IgD-negative memory B cell (primary cell): ENCODE results near the gene SLC1A5. TPM values are rescaled to one million over a fixed set of nuclear protein-coding genes. Genes with fewer than 3 reads are reported as not detected.
"Not testable (repeated sequence)": the region's sequence is repeated elsewhere in the genome, so short reads cannot be mapped to it uniquely, and the experiment has no call there.

Experiments used
- H3K27ac Mint-ChIP-seq, 3 donors: one replicate each; pipeline ENCODE4 v1.8.0; 2020 to 2022; ENCODE audit warnings: mild to moderate bottlenecking in 3 of 3, mixed read lengths in 3 of 3, moderate library complexity in 1 of 3
- H3K27me3 Mint-ChIP-seq: one replicate; pipeline ENCODE4 v1.8.0; 2021; ENCODE audit warnings: mixed read lengths
- H3K36me3 Mint-ChIP-seq: one replicate; pipeline ENCODE4 v1.8.0; 2020; ENCODE audit warnings: mild to moderate bottlenecking, mixed read lengths
- H3K4me1 Mint-ChIP-seq, 3 donors: one replicate each; pipeline ENCODE4 v1.8.0; 2020 to 2022; ENCODE audit warnings: mixed read lengths in 3 of 3, mild to moderate bottlenecking in 1 of 3
- H3K4me3 Mint-ChIP-seq, 4 donors: one replicate each; pipeline ENCODE4 v1.8.0; 2020 to 2022; ENCODE audit warnings: mild to moderate bottlenecking in 4 of 4, mixed read lengths in 4 of 4, moderate library complexity in 3 of 4
- H3K9me3 Mint-ChIP-seq, 3 donors: one replicate each; pipeline ENCODE4 v1.8.0; 2020 to 2021; ENCODE audit warnings: mixed read lengths in 3 of 3, mild to moderate bottlenecking in 1 of 3
- polyA plus RNA-seq: library from polyadenylated mRNA; unstranded; fragments of 300-500 nt; fragmentation: Illumina TruSeq; gene quantifications from one replicate; pipeline ENCODE4 v1.2.3, GENCODE V29; 2021

Gene SLC1A5
- polyA plus RNA-seq, 1 donor from 2014 or later = 38.2 TPM

GRCh38 chr19:46813839-46814358 lies 25.5 kb upstream of the SLC1A5 start:
- H3K4me3 Mint-ChIP-seq = no peak overlapping the region
- H3K27me3 Mint-ChIP-seq = peaks cover 2% of the 10 kb centered on the region
- H3K36me3 Mint-ChIP-seq = no peaks in the 10 kb centered on the region
- H3K9me3 Mint-ChIP-seq = no peaks in the 10 kb centered on the region
- H3K4me1 Mint-ChIP-seq = peaks cover 0 to 8% (median 7%) of the 10 kb centered on the region in 3 donors
- H3K27ac Mint-ChIP-seq = no peak overlapping the region

- Mint-ChIP-seq H3K27ac (no peak overlapping the region), H3K27me3 (peaks cover 2% of the 10 kb centered on the region), H3K4me3 (peak overlapping the region in 1 of 4 donors; percentile 47)
Observed at GRCh38 chr19:46812977-46813838, 24.8 kb upstream of the SLC1A5 start.

DNA sequence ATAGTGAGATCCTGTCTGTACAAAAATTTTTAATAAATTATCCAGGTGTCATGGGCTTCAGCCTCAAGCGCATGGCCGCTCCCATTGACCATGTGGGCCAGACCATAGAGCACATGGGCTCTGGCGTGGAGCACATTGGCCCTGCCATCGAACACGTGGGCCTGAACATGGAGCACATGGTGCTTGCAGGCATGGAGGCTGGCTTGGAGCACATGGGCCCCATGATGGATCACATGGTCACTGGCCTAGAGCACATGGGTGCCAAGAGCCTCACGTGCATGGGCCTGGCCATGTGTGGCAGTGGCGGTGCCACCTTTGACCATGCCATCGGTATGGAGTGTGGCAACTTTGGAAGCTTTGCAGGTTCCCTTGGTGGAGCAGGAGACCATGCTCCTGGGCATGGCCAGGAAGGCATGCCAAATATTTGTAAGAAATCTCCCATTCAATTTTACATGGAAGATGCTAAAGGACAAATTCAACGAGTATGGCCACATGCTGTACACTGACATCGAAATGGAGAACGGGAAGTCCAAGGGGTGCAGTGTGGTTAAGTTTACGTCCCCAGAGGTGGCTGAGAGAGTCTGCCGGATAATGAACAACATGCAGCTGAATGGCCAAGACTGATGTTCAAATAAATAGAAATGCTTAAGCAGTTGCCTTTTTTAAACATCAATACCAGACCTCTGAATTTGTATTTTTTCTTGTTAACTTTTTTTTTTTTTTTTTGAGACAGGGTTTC lies 21.3 kb upstream of the SLC1A5 start:
- peaks cover 0 to 7% (median 4%) of the 10 kb centered on the region in 3 donors for H3K4me1 Mint-ChIP-seq
- no peaks in the 10 kb centered on the region for H3K36me3 Mint-ChIP-seq
- H3K9me3 Mint-ChIP-seq = no peaks in the 10 kb centered on the region
- H3K27me3 Mint-ChIP-seq = no peaks in the 10 kb centered on the region
- peak overlapping the region; percentile 25 to 83 (median 47) for H3K4me3 Mint-ChIP-seq
- peak overlapping the region in 1 of 3 donors; percentile 58 for H3K27ac Mint-ChIP-seq

More at GRCh38 chr19:46812977-46813838, 24.8 kb upstream of the SLC1A5 start:
- Mint-ChIP-seq H3K4me1 (peaks cover 0 to 8% (median 7%) of the 10 kb centered on the region in 3 donors), H3K36me3 (no peaks in the 10 kb centered on the region), H3K9me3 (no peaks in the 10 kb centered on the region)

GRCh38 chr19:46806656-46807055 lies 18.3 kb upstream of the SLC1A5 start:
- Mint-ChIP-seq H3K27me3 (no peaks in the 10 kb centered on the region), H3K4me1 (peaks cover 0 to 7% (median 4%) of the 10 kb centered on the region in 3 donors), H3K36me3 (no peaks in the 10 kb centered on the region), H3K9me3 (no peaks in the 10 kb centered on the region), H3K27ac (no peak overlapping the region), H3K4me3 (no peak overlapping the region)

DNA sequence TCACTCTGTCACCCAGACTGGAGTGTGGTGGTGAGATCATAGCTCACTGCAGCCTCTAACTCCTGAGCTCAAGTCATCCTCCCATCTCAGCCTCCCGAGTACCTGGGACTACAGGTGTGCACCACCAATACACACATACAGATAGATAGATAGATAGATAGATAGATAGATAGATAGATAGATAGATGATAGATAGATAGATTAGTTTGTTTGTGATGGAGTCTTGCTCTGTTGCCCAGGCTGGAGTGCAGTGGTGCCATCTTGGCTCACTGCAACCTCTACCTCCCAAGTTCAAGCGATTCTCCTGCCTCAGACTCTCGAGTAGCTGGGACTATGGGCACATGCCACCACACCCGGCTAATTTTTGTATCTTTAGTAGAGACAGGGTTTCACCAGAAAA lies 16.0 kb upstream of the SLC1A5 start:
- not testable (repeated sequence) for H3K36me3 Mint-ChIP-seq

GRCh38 chr19:46803555-46803954 lies 15.2 kb upstream of the SLC1A5 start:
- peak overlapping the region in 1 of 3 donors; percentile 80 for H3K27ac Mint-ChIP-seq
- no peaks in the 10 kb centered on the region for H3K36me3 Mint-ChIP-seq
- no peaks in the 10 kb centered on the region for H3K4me1 Mint-ChIP-seq
- no peaks in the 10 kb centered on the region for H3K27me3 Mint-ChIP-seq
- H3K4me3 Mint-ChIP-seq = no peak overlapping the region
- no peaks in the 10 kb centered on the region for H3K9me3 Mint-ChIP-seq

More for the DNA sequence above, 16.0 kb upstream of the SLC1A5 start:
- not testable (repeated sequence) for H3K27me3 Mint-ChIP-seq, H3K27ac Mint-ChIP-seq, H3K4me1 Mint-ChIP-seq, H3K4me3 Mint-ChIP-seq, H3K9me3 Mint-ChIP-seq

DNA sequence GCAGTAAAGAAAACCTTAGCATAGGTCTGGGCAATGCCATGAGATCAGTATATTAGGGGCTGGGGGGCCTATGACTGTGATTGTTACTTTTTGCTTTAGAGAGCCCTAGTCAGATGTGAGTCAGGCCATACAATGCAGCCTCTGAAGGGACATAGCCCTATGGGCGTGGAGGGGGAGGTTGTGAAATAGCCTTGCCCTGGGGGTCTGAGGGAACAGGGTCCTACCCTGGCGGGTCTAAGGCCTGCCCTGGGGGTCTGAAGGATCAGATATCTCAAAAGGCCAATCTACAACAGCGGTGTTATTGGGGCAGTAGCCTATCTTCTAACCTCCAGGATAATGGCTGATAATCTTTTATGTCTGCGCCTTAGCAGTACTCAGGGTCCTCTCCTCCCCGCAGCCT lies 13.8 kb upstream of the SLC1A5 start:
- Mint-ChIP-seq H3K4me1 (no peaks in the 10 kb centered on the region), H3K36me3 (no peaks in the 10 kb centered on the region), H3K27ac (no peak overlapping the region), H3K4me3 (no peak overlapping the region), H3K27me3 (no peaks in the 10 kb centered on the region), H3K9me3 (no peaks in the 10 kb centered on the region)

GRCh38 chr19:46798713-46799112 lies 10.3 kb upstream of the SLC1A5 start:
- Mint-ChIP-seq H3K36me3 (no peaks in the 10 kb centered on the region), H3K4me1 (peaks cover 0 to 1% (median under 1%) of the 10 kb centered on the region in 3 donors), H3K4me3 (no peak overlapping the region), H3K9me3 (no peaks in the 10 kb centered on the region), H3K27ac (no peak overlapping the region), H3K27me3 (no peaks in the 10 kb centered on the region)

DNA sequence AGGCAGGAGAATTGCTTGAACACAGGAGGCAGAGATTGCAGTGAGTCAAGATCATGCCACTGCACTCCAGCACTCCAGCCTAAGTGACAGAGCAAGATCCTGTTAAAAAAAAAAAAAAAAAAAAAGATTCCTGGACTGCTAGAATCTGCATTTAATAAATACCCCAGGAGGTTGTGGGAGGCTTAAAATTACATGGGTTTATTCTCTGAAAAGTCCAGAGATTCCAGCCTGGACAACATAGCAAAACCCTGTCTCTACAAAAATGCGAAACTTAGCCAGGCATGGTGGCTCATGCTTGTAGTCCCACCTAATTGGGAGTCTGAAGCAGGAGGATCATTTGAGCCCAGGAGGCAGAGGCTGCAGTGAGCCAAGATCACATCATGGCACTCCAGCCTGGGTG lies 9.5 kb upstream of the SLC1A5 start:
- Mint-ChIP-seq H3K36me3 (no peaks in the 10 kb centered on the region), H3K4me3 (no peak overlapping the region), H3K27me3 (no peaks in the 10 kb centered on the region), H3K27ac (no peak overlapping the region), H3K4me1 (peaks cover 0 to 3% (median 1%) of the 10 kb centered on the region in 3 donors), H3K9me3 (no peaks in the 10 kb centered on the region)

DNA sequence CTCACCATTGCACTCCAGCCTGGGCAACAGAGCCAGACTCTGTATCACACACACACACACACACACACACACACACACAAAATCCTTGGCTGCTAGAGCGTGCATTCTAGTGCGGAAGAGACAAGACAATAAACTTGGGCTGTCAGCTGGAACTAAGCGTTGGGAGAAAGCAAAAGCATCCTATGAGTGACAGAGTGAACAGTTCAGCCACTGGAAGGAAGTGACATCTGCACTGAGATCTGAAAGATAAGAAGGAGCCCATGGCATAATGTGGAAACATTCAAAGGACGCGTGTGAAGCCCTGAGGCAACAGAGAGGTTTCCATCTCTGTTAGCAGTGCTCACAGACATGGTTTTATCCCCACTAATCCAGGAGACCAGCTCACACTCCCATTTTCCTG lies 3.5 kb upstream of the SLC1A5 start:
- Mint-ChIP-seq H3K4me1 (peaks cover 5 to 7% (median 6%) of the 10 kb centered on the region in 3 donors), H3K27me3 (no peaks in the 10 kb centered on the region), H3K36me3 (no peaks in the 10 kb centered on the region), H3K27ac (peak overlapping the region in 1 of 3 donors; percentile 82), H3K9me3 (peaks cover 0 to 2% (median 0%) of the 10 kb centered on the region in 3 donors), H3K4me3 (peak overlapping the region in 1 of 4 donors; percentile 19)

DNA sequence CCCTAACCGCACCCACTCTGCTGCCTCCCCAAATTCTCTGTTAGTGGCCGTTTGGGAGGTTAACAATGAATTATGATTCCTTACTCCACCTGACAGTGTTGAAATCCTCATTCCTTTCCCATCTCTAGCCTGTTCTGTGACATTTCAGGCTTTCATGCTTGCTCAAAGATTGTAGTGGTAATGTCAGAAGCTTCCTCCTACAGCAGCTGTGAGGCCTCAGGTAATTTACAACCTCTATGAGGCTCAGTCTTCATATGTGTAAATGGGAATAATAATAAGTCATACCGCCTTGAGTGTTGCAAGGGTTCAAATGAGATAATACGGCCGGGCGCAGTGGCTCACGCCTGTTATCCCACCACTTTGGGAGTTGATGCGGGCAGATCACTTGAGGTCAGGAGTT lies 977 bp upstream of the SLC1A5 start:
- no peaks in the 10 kb centered on the region for H3K36me3 Mint-ChIP-seq
- peaks cover 17 to 25% (median 22%) of the 10 kb centered on the region in 3 donors for H3K4me1 Mint-ChIP-seq
- peak overlapping the region in 3 of 4 donors; percentile 39 to 93 (median 63) for H3K4me3 Mint-ChIP-seq
- peak overlapping the region in 1 of 3 donors; percentile 98 for H3K27ac Mint-ChIP-seq
- no peaks in the 10 kb centered on the region for H3K27me3 Mint-ChIP-seq
- peaks cover 0 to 2% (median 0%) of the 10 kb centered on the region in 3 donors for H3K9me3 Mint-ChIP-seq

DNA sequence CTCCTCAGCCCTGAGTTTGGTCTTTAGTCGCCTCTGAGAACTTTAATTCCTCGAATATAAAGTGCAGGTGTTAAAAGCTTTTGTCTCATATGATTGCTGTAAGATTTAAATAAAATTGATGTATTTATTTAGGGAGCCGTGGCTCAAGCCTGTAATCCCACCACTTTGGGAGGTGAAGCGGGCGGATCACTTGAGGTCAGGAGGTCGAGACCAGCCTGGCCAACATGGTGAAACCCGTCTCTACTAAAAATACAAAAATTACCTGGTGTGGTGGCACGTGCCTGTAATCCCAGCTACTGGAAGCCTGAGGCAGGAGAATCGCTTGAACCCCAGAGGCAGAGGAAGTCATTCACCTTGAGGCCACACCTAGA lies 559 bp upstream of the SLC1A5 start:
- H3K36me3 Mint-ChIP-seq = no peaks in the 10 kb centered on the region
- peak overlapping the region in 1 of 3 donors; percentile 98 for H3K27ac Mint-ChIP-seq

DNA sequence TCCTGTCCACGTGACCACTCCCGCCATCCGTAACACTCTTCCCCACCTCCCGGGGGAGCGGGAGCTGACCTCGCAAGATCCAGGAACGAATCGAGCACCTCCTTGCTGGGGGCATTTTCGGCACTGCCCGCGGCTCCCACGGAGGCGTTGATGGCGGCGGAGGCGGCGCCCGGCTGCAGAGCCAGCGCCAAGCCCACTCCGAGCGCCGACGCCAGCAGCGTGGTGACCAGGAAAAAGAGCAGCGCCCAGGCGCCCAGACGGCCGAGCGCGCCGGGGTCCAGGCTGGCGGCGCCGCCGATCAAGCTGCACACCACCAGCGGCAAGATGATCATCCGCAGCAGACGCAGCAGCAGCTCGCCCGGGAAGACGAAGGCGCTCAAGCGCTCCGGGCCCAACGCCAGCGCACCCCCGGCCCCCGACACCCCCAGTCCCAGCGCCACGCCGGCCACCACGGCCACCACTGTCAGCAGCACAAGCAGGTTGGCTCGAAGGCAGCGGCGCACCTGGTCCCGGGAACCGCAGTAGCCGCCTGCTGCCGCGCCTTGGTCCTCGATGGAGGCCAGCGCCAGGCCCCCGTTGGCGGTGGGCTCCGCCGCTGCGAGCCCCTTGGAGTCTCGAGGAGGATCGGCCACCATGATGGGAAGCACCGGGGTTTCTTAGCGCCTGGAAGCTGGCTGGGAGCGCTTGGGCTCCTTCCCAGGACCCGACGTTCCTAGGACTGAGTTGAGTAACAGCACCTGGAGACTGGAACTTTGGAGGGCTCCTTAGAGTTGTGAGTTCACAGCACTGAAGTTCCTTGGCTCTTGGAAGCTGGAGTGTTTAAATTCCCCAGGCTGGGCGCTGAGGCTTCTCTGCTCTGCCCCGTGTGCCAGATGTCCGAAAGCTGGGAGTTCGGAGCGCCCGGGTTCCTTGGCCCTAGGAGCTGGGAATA lies 798 bp downstream of the SLC1A5 start:
- H3K27me3 Mint-ChIP-seq = no peaks in the 10 kb centered on the region
- peak overlapping the region; percentile 93 to 99 (median 96) for H3K4me3 Mint-ChIP-seq
- H3K36me3 Mint-ChIP-seq = no peaks in the 10 kb centered on the region
- peaks cover 0 to 2% (median 0%) of the 10 kb centered on the region in 3 donors for H3K9me3 Mint-ChIP-seq
- H3K4me1 Mint-ChIP-seq = peaks cover 26 to 34% (median 32%) of the 10 kb centered on the region in 3 donors
- peak overlapping the region; percentile 95 to 98 (median 96) for H3K27ac Mint-ChIP-seq

More for the DNA sequence above, 559 bp upstream of the SLC1A5 start:
- Mint-ChIP-seq H3K4me1 (peaks cover 21 to 29% (median 26%) of the 10 kb centered on the region in 3 donors), H3K27me3 (no peaks in the 10 kb centered on the region), H3K4me3 (peak overlapping the region in 3 of 4 donors; percentile 93 to 99 (median 93)), H3K9me3 (peaks cover 0 to 2% (median 0%) of the 10 kb centered on the region in 3 donors)

- Mint-ChIP-seq H3K9me3 (peaks cover 0 to 2% (median 0%) of the 10 kb centered on the region in 3 donors), H3K4me1 (peaks cover 26 to 34% (median 31%) of the 10 kb centered on the region in 3 donors), H3K4me3 (peak overlapping the region; percentile 93 to 99 (median 96))
Observed at GRCh38 chr19:46787040-46787330, 1.4 kb downstream of the SLC1A5 start.

More at GRCh38 chr19:46787040-46787330, 1.4 kb downstream of the SLC1A5 start:
- no peaks in the 10 kb centered on the region for H3K27me3 Mint-ChIP-seq
- H3K36me3 Mint-ChIP-seq = no peaks in the 10 kb centered on the region
- H3K27ac Mint-ChIP-seq = peak overlapping the region; percentile 95 to 98 (median 96)
